DOHH2 (cell line): ENCODE results near the gene ARHGEF39.

Experiments
- CTCF ChIP-seq: fragments of 200-600 bp; sonication (generic); IDR thresholded peaks from one replicate; pipeline ENCODE4 v1.5.1; 2014; ENCODE audit warnings: antibody characterized with exemption, mild to moderate bottlenecking, low read depth, low read length; ENCODE audit not compliant: poor library complexity, severe bottlenecking
- EZH2phosphoT487 ChIP-seq: fragments of 200-600 bp; sonication (generic); IDR thresholded peaks from 2 replicates; pipeline ENCODE4 v1.6.1; 2017; ENCODE audit warnings: borderline replicate concordance, mild to moderate bottlenecking, antibody characterized with exemption, low read length, moderate library complexity, mixed read lengths

- TF ChIP-seq CTCF (no peak), EZH2phosphoT487 (no peak)
These were observed 10.2 kb upstream of the ARHGEF39 start for GRCh38 chr9:35675204-35675603.
